ENCODE data around the gene BIN1. TPM values are rescaled to one million over a fixed set of nuclear protein-coding genes. Genes with fewer than 3 reads are reported as not detected.
A peak's percentile ranks its signal among the peaks of the same experiment; 100 is the strongest.

Gene BIN1
- total RNA-seq, 4 donors from 2014 or later: 1,150 to 2,167 (median 1,736) TPM

- in situ Hi-C loops (cut with MboI; ENCODE audit: low sequenced_read_pairs in 4 of 4): loop anchor here in 2 of 4 donors (25.0 kb wide), 2 partner anchors 308 to 333 kb away; partner anchors contain the start of genes MAP3K2 (in 1 of the 2) and PROC (in 1 of the 2)
- peak overlapping the region in 1 of 4 donors; percentile 20 for H3K4me3 ChIP-seq
- no peaks in the 10 kb centered on the region for H3K36me3 ChIP-seq
- TF ChIP-seq POLR2A (IDR thresholded peaks at IDR 0.05): no peak
- peak overlapping the region; percentile 97 to 100 (median 100) for H3K27ac ChIP-seq
- no peaks in the 10 kb centered on the region for H3K9me3 ChIP-seq
- H3K27me3 ChIP-seq: no peaks in the 10 kb centered on the region
- intact Hi-C loops (cut with DNase I; ENCODE audit: low total_unique reads): no loop called here
- ATAC-seq (no peak), DNase-seq (no peak)
- peaks cover 86 to 93% of the 10 kb centered on the region in 2 donors for H3K4me1 ChIP-seq
Measured at GRCh38 chr2:127079358-127079920, 27.5 kb downstream of the BIN1 start.

GRCh38 chr2:127078666-127079270 lies 28.2 kb downstream of the BIN1 start:
- H3K4me1 ChIP-seq: peaks cover 89 to 92% of the 10 kb centered on the region in 2 donors
- ATAC-seq: no peak
- peak in 1 of 2 donors; percentile 68 for DNase-seq
- no peaks in the 10 kb centered on the region for H3K36me3 ChIP-seq
- H3K27ac ChIP-seq: peak overlapping the region; percentile 97 to 100 (median 100)
- in situ Hi-C loops (cut with MboI; ENCODE audit: low sequenced_read_pairs in 4 of 4): loop anchor here in 2 of 4 donors (25.0 kb wide), 2 partner anchors 309 to 334 kb away; partner anchors contain the start of genes MAP3K2 (in 1 of the 2) and PROC (in 1 of the 2)
- intact Hi-C loops (cut with DNase I; ENCODE audit: low total_unique reads): no loop called here
- no peaks in the 10 kb centered on the region for H3K27me3 ChIP-seq
- H3K4me3 ChIP-seq: peak overlapping the region in 2 of 4 donors; percentile 11 to 20
- TF ChIP-seq POLR2A (IDR thresholded peaks at IDR 0.05) (no peak), CTCF (IDR thresholded peaks at IDR 0.05 in 4 of 5, conservative IDR thresholded peaks at IDR 0.05 in 1 of 5) (peak in 2 of 5 experiments; percentile 12)
- no peaks in the 10 kb centered on the region for H3K9me3 ChIP-seq

- TF ChIP-seq CTCF (IDR thresholded peaks at IDR 0.05 in 4 of 5, conservative IDR thresholded peaks at IDR 0.05 in 1 of 5) (no peak), POLR2A (IDR thresholded peaks at IDR 0.05) (no peak)
- in situ Hi-C loops (cut with MboI; ENCODE audit: low sequenced_read_pairs in 4 of 4) (loop anchor here in 2 of 4 donors (25.0 kb wide), 2 partner anchors 309 to 334 kb away; partner anchors contain the start of genes MAP3K2 (in 1 of the 2) and PROC (in 1 of the 2)), intact Hi-C loops (cut with DNase I; ENCODE audit: low total_unique reads) (no loop called here)
- H3K36me3 ChIP-seq: no peaks in the 10 kb centered on the region
- H3K27ac ChIP-seq: peak overlapping the region; percentile 97 to 100 (median 100)
- no peak for ATAC-seq
- peak in 1 of 2 donors; percentile 75 for DNase-seq
- H3K9me3 ChIP-seq: no peaks in the 10 kb centered on the region
- peaks cover 89 to 92% of the 10 kb centered on the region in 2 donors for H3K4me1 ChIP-seq
- H3K27me3 ChIP-seq: no peaks in the 10 kb centered on the region
- H3K4me3 ChIP-seq: peak overlapping the region in 2 of 4 donors; percentile 36 to 51
Measured at GRCh38 chr2:127078028-127078427, 28.9 kb downstream of the BIN1 start.

- TF ChIP-seq POLR2A (IDR thresholded peaks at IDR 0.05) (peak in 1 of 2 donors; percentile 92), CTCF (IDR thresholded peaks at IDR 0.05 in 4 of 5, conservative IDR thresholded peaks at IDR 0.05 in 1 of 5) (no peak)
- Histone ChIP-seq H3K27ac (peak overlapping the region; percentile 97 to 100 (median 100)), H3K4me3 (peak overlapping the region; percentile 6 to 51 (median 28)), H3K9me3 (no peaks in the 10 kb centered on the region), H3K27me3 (no peaks in the 10 kb centered on the region), H3K4me1 (peaks cover 87 to 92% of the 10 kb centered on the region in 2 donors), H3K36me3 (peaks cover 0 to 5% of the 10 kb centered on the region in 2 donors)
- in situ Hi-C loops (cut with MboI; ENCODE audit: low sequenced_read_pairs in 4 of 4): loop anchor here in 2 of 4 donors (25.0 kb wide), 2 partner anchors 310 to 335 kb away; partner anchors contain the start of genes MAP3K2 (in 1 of the 2) and PROC (in 1 of the 2)
- ATAC-seq (peak; percentile 6 to 24), DNase-seq (peak; percentile 77 to 84)
- intact Hi-C loops (cut with DNase I; ENCODE audit: low total_unique reads): no loop called here
Measured at GRCh38 chr2:127076924-127077323, 30.0 kb downstream of the BIN1 start.

GRCh38 chr2:127076290-127076689 lies 30.7 kb downstream of the BIN1 start:
- Histone ChIP-seq H3K27ac (peak overlapping the region; percentile 97 to 100 (median 100)), H3K36me3 (peaks cover 0 to 5% of the 10 kb centered on the region in 2 donors), H3K9me3 (no peaks in the 10 kb centered on the region), H3K4me3 (peak overlapping the region in 2 of 4 donors; percentile 17 to 51), H3K4me1 (peaks cover 87 to 91% of the 10 kb centered on the region in 2 donors), H3K27me3 (no peaks in the 10 kb centered on the region)
- DNase-seq: no peak
- in situ Hi-C loops (cut with MboI; ENCODE audit: low sequenced_read_pairs in 4 of 4) (loop anchor here in 2 of 4 donors (25.0 kb wide), 2 partner anchors 311 to 336 kb away; partner anchors contain the start of genes MAP3K2 (in 1 of the 2) and PROC (in 1 of the 2)), intact Hi-C loops (cut with DNase I; ENCODE audit: low total_unique reads) (no loop called here)
- no peak for ATAC-seq
- TF ChIP-seq CTCF (IDR thresholded peaks at IDR 0.05 in 4 of 5, conservative IDR thresholded peaks at IDR 0.05 in 1 of 5) (no peak), POLR2A (IDR thresholded peaks at IDR 0.05) (no peak)

All from gastrocnemius medialis (tissue), 4 donors.